Suprapubic skin (tissue), 4 donors: Measurements from ENCODE around the gene ADGRB3.

Experiments used
- CTCF ChIP-seq, 2 donors: fragments of 200-600 bp in 1 of 2; fragments of 450-650 bp in 1 of 2; sonication (generic) in 1 of 2; IDR thresholded peaks; one replicate each; pipeline ENCODE4 v1.5.1; 2016 to 2019; ENCODE audit warnings: antibody characterized with exemption in 2 of 2, mild to moderate bottlenecking in 1 of 2, moderate library complexity in 1 of 2
- EP300 ChIP-seq: sonication (generic); formaldehyde crosslinking; IDR thresholded peaks from one replicate; pipeline ENCODE4 v1.6.1; 2017; ENCODE audit warnings: antibody characterized with exemption
- POLR2A ChIP-seq, 2 donors: fragments of 450-650 bp; IDR thresholded peaks; one replicate each; pipeline ENCODE4 v1.6.1; 2017; ENCODE audit warnings: antibody characterized with exemption in 2 of 2, mild to moderate bottlenecking in 2 of 2, moderate library complexity in 2 of 2
- POLR2AphosphoS5 ChIP-seq, 3 donors: sonication (generic); formaldehyde crosslinking; IDR thresholded peaks; one replicate each; pipeline ENCODE4 v1.6.1; 2017; ENCODE audit warnings: antibody characterized with exemption in 3 of 3

GRCh38 chr6:69422020-69422419, 786.9 kb downstream of the ADGRB3 start:
- TF ChIP-seq POLR2AphosphoS5 (IDR thresholded peaks at IDR 0.05) = no peak
- TF ChIP-seq CTCF (IDR thresholded peaks at IDR 0.05) = no peak
- TF ChIP-seq POLR2A (IDR thresholded peaks at IDR 0.05) = no peak
- TF ChIP-seq EP300 = no peak
